Ecto neural progenitor cell (in vitro differentiated cells): ENCODE data around the gene TPST1.

Experiments
- DNase-seq: peaks from one replicate; pipeline ENCODE4 v3.0.0-alpha.2; 2018; ENCODE audit warnings: low spot score

TPST1 gene

GRCh38 chr7:66238773-66239466 is 33.8 kb downstream of the TPST1 start:
- no peak for DNase-seq

DNA sequence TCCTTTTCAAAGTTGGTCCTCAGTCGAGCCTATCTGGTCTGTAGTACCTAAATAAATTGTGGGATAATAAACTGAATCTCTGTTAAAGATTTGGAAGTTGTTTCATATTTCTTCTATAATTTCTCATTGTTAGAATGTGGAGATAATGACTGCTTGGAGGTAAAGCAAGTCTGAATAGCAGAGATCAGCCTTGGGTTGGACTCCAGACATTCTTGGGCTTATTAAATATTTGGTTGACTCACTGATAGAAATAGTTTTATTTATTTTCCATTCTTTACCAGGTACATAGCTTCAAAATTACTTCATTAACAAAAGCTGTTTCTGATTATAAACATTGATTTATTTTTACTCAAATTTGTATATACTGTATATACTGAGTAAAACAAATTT is 34.3 kb downstream of the TPST1 start:
- no peak for DNase-seq

DNA sequence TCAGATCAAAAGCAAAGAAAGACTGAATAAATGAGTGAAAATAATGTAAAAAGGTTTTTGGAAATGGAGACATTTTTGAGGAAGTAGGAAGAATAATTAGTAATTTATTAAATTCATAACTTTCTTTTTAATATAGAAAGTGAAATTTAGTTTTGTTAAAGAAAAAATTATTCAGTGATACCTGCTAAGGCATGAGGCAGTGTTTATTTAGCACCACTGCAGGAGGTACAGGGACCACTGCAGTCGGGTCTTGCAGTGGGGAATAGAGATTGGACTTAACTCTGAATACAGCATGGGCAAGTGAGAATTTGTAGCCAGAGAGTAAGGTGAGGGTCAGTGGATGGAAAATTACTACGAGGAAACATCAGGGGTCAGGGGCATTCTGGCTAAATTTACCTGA is 39.9 kb downstream of the TPST1 start:
- DNase-seq, result no peak

DNA sequence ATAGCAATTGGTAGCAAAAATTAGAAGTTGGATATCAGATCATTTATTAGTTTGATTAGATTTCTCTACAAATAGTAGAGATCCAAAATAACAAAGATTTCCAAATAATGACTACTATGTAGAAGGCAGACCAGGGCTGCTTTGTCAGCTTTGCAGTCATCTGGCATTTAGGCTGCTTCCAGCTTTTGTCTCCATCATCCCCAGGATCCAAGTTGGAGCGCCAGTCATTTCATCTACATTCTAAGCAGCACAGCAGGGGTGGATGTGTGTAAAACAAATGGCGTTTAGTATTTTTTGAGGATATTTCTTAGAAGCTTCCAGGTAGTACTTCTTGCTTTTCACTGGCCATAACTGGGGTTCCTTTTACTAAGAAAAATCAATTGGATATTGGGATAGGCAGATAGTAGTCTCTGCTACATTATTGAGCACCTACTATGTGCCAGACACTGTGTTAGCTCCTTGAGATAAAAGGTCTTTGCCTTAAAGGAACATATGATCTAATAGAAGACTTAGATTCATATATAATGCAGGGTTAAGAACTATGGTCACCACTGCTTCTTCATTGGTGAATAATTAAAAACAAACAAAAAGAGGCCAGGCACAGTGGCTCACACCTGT is 41.5 kb downstream of the TPST1 start:
- no peak for DNase-seq

DNA sequence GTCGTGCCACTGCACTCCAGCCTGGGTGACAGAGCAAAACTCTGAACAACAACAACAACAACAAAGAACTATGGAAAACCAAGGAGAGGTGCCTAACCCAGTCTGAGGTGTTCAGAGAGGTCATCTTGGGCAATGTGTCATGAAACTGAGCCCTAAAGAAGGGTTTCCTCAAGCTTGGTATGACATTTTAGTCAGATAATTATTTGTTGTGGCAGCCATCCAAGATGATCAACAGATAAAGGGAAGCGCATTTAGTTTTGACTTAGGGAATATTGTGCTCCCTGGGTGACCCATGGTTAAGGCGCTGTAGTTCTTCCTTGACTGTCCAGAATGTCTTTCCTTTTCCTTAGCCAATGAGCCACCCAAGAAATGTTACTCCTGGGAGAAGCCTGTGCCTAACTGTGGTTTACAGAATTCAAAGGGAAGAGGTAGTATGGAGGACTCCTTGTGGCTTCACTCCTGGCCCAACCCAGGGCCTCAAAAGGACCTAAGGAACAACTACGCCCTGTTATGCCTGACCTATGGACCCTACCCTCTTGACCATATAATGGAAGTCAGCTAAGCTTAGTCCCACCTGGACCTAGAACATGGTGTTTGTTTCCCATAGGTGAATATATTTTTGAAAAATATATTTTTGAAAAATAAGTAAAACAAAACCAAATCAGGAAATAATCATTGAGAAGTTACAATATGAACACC is 42.4 kb downstream of the TPST1 start:
- no peak for DNase-seq

DNA sequence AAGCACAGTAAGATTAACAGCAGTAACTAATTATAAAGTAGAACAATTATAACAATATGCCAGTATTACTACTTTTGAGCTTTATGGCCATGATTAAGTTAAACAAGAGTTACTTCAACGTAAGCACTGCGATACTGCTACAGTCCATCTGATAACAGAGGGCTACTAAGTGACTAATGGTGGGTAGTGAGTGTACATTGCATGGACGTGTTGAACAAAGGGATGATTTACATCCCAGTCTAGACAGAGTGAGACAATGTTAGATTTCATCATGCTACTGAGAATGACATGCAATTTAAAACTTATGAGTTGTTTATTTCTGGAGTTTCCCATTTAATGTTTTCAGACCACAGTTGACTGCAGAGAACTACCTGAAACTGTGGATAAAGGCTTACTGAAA is 45.6 kb downstream of the TPST1 start:
- no peak for DNase-seq

GRCh38 chr7:66255534-66256100 is 50.5 kb downstream of the TPST1 start:
- DNase-seq, result no peak

- no peak for DNase-seq
Observed at GRCh38 chr7:66256281-66256680, 51.1 kb downstream of the TPST1 start.

DNA sequence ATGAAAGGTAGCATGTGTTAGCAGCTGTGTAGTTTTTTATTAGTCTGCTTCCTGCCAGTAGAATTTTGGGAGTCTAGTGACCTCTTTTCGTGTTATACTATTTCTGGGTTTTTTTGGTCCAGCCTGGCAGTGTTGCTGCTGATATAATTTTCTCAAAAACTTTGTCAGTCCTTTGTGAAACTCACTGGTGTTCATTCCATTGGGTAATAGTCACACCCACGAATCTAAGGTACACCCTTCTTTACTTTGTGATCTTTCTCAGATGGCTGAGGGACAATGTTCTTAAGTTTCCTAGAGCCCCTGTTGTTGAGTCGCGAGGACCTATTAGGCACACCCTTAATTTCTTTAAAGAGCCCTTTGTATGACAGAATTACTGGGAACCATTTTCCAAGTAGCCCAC is 52.3 kb downstream of the TPST1 start:
- DNase-seq, result no peak

- no peak for DNase-seq
Observed at GRCh38 chr7:66258409-66258808, 53.3 kb downstream of the TPST1 start.

- DNase-seq, result no peak
Observed at GRCh38 chr7:66261941-66262340, 56.8 kb downstream of the TPST1 start.

DNA sequence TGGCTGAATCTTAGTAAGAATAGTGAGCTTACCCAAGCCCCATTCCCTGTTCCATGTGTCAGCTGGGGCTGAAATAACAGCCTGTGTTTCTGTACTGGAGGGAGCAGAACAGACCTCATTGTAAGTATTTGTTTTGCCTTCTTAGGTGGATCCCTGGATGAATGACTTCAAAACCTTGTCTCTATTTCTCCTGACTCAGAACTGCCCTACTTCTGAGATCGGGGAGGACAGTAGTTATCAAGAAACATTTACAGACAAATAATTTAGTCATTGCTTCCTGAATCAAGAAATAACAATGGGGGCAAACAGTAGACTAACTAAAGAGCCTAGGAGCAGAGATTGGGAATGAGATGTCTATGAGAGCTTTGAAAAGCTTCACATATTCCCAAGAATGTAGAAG is 58.8 kb downstream of the TPST1 start:
- DNase-seq, result no peak

DNA sequence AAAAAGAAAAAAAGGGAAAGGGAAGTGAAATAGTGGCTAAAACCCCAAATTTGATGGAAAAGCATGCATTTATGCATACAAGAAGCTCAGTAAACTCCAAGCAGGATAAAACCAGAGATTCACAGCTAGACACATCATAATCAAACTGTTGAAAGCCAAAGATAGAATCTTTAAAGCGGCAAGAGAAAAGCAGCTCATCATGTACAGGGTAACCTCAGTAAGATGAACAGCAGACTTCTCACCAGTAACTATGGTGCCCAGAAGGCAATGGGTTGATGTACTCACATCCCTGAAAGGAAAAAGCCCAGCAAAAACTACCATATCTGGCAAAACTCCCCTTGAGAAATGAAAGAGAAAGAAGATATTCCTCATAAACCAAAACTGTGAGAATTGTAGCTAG is 60.4 kb downstream of the TPST1 start:
- DNase-seq, result no peak

DNA sequence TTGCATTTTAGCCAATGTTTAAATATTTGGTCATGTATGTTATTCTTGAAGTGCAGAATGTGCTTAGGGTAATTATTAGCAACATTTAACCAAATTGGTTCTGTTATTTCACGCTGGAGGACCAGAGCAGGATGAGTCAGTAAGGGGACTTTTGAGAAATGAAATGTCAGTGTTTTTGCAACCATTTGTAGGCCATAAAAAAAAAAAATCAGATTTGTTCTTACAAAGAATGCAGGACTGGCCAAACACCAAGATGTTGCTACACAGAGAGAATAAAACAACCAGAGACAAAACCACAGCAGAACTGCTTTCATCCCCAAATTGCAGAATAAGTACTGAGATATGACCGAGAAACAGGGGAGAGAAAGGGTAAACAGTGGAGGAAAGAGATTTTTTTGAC is 62.1 kb downstream of the TPST1 start:
- DNase-seq, result no peak

- no peak for DNase-seq
Observed at GRCh38 chr7:66269978-66270377, 64.8 kb downstream of the TPST1 start.

DNA sequence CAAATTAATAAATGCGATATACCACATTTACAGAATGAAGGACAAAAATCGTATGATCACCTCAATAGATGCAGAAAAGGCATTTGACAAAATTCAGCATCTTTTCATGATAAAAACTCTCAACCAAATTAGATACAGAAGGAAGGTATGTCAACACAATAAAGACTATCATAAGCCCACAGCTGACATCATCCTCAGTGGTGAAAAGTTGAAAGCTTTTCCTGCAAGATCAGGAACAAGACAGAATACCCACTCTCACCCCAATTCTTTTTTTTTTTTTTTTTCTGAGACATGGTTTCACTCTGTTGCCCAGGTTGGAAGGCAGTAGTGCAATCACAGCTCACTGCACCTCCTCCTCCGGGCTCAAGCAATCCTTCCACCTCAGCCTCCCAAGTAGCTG is 67.2 kb downstream of the TPST1 start:
- no peak for DNase-seq

DNA sequence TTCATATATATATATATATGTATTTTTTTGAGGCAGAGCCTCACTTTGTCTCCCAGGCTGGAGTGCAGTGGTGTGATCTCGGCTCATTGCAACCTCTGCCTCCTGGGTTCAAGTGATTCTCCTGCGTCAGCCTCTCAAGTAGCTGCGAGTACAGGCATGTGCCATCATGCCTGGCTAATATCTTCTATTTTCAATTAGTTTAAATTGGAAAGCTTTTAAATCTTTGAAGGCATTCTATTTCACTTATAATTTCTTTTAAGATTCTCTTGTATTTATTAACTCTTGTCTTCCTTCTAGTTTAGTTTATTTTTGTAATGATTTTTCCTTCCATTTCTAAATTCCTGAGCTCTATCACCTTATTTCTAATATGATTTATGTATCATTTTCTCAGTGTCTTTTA is 71.2 kb downstream of the TPST1 start:
- DNase-seq, result no peak

GRCh38 chr7:66277492-66277891 is 72.4 kb downstream of the TPST1 start:
- no peak for DNase-seq

GRCh38 chr7:66279912-66280311 is 74.8 kb downstream of the TPST1 start:
- no peak for DNase-seq

GRCh38 chr7:66281678-66282590 is 76.8 kb downstream of the TPST1 start:
- no peak for DNase-seq

DNA sequence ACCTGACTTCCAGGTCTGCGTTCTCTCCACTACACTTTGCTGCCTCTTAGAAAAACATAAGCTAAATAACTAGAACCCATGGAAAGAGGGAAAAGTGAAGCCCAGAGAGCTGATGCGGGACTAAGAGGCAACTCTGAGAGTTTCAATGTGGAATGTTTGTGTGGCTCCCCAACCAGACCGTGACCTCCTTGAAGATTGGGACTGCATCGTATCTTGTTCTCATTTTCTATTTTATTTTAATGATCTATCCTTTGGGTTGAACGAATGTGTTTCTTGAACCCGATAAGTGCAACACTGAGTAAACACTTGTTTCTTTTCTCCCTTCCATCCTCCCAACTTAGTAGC is 77.4 kb downstream of the TPST1 start:
- DNase-seq, result no peak
